HFFc6 (cell line): ENCODE results near the gene RNF19B. TPM values are rescaled to one million over a fixed set of nuclear protein-coding genes. Genes with fewer than 3 reads are reported as not detected.

Source experiments
- DNase-seq: peaks from one replicate; pipeline ENCODE4 v3.0.0-alpha.2; 2018
- H3K27ac Mint-ChIP-seq: 2 replicates; pipeline ENCODE4 v1.8.0; 2020; ENCODE audit warnings: mild to moderate bottlenecking, mixed read lengths
- H3K27me3 Mint-ChIP-seq: 2 replicates; pipeline ENCODE4 v1.8.0; 2021; ENCODE audit warnings: mild to moderate bottlenecking, moderate library complexity, mixed read lengths; ENCODE audit not compliant: insufficient read depth
- H3K36me3 Mint-ChIP-seq: 2 replicates; pipeline ENCODE4 v1.8.0; 2021; ENCODE audit warnings: low read depth, mixed read lengths
- H3K4me1 Mint-ChIP-seq: 2 replicates; pipeline ENCODE4 v1.8.0; 2020; ENCODE audit warnings: low read depth, mixed read lengths
- H3K4me3 Mint-ChIP-seq: 2 replicates; pipeline ENCODE4 v1.8.0; 2020; ENCODE audit warnings: mild to moderate bottlenecking, moderate library complexity, mixed read lengths
- H3K9me3 Mint-ChIP-seq: 2 replicates; pipeline ENCODE4 v1.8.0; 2020; ENCODE audit warnings: mild to moderate bottlenecking, mixed read lengths
- total RNA-seq, 6 experiments: library from RNA; stranded (reverse); fragmentation: NEBNext Ultra II Directional; extraction: Animal tissue kit (Norgen Biotek cat#: 25700); gene quantifications; 2 replicates in 1 of 6; 3 replicates in 5 of 6; pipeline ENCODE4 v1.2.3, GENCODE V29; 2021
- TF ChIP-seq, protein P1 (sequence below): fragments of 200-600 bp; sonication (generic); IDR thresholded peaks from 2 replicates; pipeline ENCODE4 v1.5.0; 2021; ENCODE audit warnings: antibody characterized with exemption, mild to moderate bottlenecking

RNF19B gene
- total RNA-seq, 6 experiments from 2014 or later, result 9.4 to 10.6 (median 9.9) TPM

DNA sequence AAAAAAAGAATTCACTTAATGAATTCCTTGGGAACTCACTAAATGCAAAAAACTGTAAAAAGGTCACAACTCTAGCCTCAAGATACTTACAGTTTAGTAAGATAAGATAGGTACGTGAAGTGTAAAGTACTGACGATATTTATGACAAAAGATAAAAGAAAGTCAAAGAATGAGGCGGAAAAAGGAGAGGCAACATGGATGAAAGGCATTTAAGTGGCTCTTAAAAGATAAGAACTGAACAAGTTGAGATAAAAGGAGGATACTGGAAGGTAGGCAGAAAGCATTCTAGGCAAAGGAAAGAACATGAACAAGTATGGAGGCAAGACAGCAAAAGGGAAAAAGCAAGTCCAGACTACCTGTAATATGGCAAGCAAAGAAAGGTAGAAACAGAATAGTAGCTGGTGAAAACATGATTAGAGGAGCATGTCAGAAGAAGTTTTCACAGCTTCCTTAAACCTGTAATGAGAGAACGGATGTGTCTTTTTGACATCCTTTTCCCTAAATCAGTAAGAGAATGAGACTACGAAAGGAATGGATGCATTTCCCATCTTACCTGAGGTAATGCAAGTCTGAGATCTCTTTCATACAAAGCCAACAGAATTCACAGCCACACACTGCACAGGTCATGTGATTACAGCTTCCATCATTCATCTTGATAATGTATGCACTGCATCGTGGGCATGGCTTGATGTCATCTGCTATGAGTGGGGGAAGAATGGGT is 16.8 kb downstream of the RNF19B start:
- no peak for DNase-seq
- Mint-ChIP-seq H3K4me1 (peaks cover 17% of the 10 kb centered on the region), H3K9me3 (no peaks in the 10 kb centered on the region), H3K27me3 (no peaks in the 10 kb centered on the region), H3K4me3 (no peak overlapping the region), H3K27ac (no peak overlapping the region), H3K36me3 (peaks cover 14% of the 10 kb centered on the region)
- TF ChIP-seq, protein P1, sequence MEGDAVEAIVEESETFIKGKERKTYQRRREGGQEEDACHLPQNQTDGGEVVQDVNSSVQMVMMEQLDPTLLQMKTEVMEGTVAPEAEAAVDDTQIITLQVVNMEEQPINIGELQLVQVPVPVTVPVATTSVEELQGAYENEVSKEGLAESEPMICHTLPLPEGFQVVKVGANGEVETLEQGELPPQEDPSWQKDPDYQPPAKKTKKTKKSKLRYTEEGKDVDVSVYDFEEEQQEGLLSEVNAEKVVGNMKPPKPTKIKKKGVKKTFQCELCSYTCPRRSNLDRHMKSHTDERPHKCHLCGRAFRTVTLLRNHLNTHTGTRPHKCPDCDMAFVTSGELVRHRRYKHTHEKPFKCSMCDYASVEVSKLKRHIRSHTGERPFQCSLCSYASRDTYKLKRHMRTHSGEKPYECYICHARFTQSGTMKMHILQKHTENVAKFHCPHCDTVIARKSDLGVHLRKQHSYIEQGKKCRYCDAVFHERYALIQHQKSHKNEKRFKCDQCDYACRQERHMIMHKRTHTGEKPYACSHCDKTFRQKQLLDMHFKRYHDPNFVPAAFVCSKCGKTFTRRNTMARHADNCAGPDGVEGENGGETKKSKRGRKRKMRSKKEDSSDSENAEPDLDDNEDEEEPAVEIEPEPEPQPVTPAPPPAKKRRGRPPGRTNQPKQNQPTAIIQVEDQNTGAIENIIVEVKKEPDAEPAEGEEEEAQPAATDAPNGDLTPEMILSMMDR, result no peak

DNA sequence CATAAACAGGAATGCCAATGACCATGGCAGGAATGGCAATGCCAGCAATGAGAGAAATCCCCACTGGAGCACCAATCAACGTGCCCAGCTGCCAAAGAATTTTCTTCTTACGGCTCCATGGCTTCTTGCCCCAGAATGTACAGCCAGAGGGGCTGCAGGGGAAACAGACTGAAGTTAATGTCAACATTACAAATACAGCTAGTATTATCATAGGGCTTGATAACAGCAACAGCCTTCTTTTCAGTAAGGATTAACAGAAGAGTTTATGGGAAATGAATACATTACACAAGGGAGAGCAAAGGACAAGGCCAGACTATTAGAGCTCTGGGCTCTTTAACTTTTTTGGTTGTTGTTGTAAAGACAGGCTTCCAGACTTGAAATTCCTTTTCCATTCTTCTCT is 18.2 kb downstream of the RNF19B start:
- Mint-ChIP-seq H3K9me3 (no peaks in the 10 kb centered on the region), H3K36me3 (peaks cover 14% of the 10 kb centered on the region)
- DNase-seq, result no peak

DNA sequence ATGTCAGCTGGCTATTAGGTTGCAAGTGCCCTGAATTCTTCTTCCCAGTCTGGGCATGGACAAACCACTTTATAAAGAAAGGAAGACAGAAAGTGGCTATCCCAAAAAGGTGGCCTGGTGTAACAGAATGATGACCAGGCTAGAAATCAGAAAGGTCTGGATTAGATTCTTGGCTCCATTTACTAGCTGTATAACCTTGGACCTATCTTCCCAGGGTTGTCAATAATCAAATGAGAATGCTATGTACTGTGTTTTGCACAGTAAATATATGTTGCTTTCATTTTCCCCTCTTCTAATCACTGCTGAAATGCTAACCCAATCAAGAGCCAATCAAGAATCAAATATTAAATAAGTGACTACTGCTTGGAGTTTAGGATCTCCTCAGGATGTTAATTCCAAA is 20.4 kb downstream of the RNF19B start:
- DNase-seq, result no peak
- H3K9me3 Mint-ChIP-seq, result no peaks in the 10 kb centered on the region
- H3K27ac Mint-ChIP-seq, result no peak overlapping the region
- no peak overlapping the region for H3K4me3 Mint-ChIP-seq
- H3K27me3 Mint-ChIP-seq, result no peaks in the 10 kb centered on the region
- peaks cover 29% of the 10 kb centered on the region for H3K4me1 Mint-ChIP-seq
- TF ChIP-seq, protein P1, result no peak
- H3K36me3 Mint-ChIP-seq, result peaks cover 14% of the 10 kb centered on the region

More for the DNA sequence above, 18.2 kb downstream of the RNF19B start:
- TF ChIP-seq, protein P1, result no peak
- Mint-ChIP-seq H3K27ac (no peak overlapping the region), H3K4me1 (peaks cover 17% of the 10 kb centered on the region), H3K27me3 (no peaks in the 10 kb centered on the region), H3K4me3 (no peak overlapping the region)

DNA sequence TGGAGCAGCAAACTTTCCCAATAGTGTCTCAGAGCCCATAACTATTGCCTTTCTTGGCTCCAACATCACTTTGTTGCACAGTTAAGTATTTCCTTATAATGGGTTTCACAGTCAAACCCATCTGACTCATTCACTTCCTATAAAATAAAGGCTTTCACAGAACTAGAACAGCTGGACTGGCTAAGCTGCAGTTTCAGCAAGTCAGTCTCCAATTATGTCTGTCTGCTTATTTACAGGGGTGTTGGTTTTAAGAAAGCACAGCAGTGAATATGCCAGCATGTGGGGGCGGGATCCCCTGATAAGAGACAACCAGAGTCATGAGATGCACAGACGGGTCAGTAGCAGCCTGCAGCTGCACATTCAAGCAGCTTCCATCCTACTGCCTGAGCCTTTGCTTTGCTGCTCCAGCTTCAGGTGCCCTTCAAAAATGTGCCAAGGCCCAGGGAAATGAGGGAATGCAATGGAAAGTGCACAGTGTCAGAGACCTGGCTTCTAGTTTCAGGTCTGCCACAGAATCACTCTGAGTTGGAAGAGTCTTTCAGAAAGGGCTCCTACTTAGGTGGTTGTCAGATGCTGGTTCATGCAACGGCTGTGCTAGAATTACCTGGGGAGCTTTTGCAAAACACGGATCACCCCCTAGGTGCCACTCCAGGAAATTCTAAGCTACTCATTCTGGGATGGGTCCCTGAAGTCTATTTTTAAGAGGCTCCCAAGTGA is 24.8 kb downstream of the RNF19B start:
- Mint-ChIP-seq H3K27me3 (no peaks in the 10 kb centered on the region), H3K4me1 (peaks cover 32% of the 10 kb centered on the region), H3K27ac (peak overlapping the region; percentile 8), H3K4me3 (no peak overlapping the region), H3K9me3 (no peaks in the 10 kb centered on the region), H3K36me3 (peaks cover 30% of the 10 kb centered on the region)
- TF ChIP-seq, protein P1, result no peak
- peak; percentile 67 for DNase-seq

DNA sequence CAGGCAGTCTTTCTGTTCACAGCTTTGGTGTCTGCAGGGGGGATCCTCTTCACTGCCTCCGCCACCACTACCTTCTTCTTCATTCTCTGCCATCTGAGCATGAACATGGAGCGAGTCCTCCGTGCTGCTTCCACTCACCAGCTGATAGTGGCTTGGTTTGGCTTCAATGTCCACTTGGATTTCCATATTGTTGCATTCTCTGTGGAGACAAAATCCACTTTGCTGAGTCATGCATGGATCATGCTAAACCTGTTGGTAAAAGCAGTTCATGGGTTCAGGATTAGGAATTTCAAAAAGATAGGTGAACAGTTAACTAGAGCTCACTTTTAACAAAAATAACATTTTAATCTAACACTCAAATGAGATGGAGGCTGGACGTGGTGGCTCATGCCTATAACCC is 27.5 kb downstream of the RNF19B start:
- no peaks in the 10 kb centered on the region for H3K9me3 Mint-ChIP-seq
- H3K27me3 Mint-ChIP-seq, result no peaks in the 10 kb centered on the region; the same call in 1 of the 2 replicates
- no peak for DNase-seq
- H3K4me1 Mint-ChIP-seq, result peaks cover 43% of the 10 kb centered on the region
- H3K4me3 Mint-ChIP-seq, result no peak overlapping the region
- peak overlapping the region; percentile 48 for H3K27ac Mint-ChIP-seq
- peaks cover 21% of the 10 kb centered on the region for H3K36me3 Mint-ChIP-seq
- TF ChIP-seq, protein P1, result no peak
